ENCODE data around the gene CCL27.

CCL27 gene

DNA sequence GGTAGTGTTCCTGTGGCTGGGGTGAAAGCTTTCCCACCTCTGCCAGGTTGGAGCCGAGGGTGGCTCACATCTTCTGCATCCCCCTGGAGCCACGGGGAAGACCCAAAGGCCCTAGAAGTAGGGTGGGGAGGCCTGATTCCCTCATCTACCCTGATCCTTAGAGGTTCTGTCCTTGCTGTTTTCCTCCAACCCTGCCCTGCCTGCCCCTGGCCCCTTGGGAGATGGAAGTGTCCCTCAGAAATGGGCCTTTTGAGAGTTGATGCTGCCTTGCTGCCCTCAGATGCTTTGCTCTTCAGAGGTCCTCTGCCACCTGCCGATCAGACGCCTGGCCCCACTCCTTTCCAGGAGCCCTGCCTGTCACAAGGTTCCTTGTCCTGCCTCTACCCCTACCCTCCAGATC is 22.4 kb upstream of the CCL27 start:
- no peak for DNase-seq (ENCODE audit: low read depth in 1 of 2, low spot score in 1 of 2)

DNA sequence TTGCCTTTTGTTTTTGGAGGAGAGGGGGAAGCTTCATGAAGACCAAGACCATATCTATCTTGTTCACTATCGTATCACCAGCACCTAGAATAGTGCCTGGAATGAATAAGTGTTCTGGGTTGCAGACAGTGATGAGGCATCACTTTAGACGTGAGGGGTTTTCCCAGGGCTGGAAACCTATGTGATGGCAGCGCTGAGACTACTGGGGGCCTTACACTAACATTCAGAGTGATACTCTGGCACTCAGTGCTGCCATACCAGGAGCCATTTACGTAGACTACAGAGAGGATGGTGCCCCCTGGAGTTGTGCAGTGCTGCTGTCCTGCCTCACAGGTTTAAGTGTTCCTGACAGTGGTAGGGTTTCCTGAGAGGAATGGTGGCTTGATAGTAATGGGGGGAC is 21.7 kb upstream of the CCL27 start:
- DNase-seq (ENCODE audit: low read depth in 1 of 2, low spot score in 1 of 2): peak in 1 of 2 donors; percentile 6

DNA sequence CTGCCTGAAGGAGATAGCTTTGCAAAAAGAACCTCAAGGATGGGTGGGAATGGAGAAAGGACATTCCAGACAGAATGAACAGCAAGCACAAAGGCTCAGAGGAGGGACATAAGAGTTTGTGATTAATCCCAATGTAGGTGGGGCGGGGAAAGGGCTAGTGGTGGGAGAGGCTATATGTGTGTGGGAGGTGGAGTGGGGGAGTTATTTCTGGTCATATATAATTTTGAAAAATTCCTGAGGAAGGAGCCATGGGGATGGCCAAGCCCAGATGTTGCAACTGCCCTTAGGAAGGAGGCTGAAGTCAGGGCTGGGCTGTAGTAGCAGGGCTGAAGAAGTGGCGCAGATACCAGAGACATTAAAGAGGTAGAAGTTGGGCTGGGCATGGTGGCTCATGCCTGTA is 13.4 kb upstream of the CCL27 start:
- DNase-seq (ENCODE audit: low read depth in 1 of 2, low spot score in 1 of 2): no peak

DNA sequence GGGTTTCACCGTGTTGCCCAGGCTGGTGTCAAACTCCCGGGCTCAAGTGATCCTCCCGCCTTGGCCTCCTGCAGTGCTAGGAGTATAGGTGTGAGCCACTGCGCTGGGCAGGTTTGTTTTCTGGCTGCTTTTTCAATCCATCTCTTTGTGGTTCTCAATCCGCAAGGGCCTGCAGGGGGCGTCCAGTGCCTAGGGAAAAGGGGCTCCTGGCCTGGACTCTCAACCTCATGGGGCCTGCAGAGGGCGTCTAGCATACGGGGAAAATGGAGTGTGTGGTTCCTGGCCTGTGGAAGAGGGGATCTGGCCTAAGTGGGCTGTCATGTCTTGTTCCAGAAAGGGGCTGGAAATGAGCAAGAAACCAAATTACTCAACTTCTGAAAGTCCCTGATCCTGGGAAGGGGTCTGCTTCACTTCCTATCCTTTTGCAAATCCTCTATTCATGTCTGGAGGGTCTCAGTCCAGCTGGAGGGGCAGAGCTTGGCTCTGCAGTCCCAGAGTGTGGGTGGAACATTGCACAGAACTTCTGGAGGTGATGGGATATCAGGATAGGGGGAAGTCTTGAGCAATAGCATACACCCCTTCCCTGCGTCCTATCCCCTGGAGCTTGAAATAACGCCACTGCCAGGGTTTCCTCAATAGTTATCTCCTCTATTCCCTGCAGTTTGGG is 12.7 kb upstream of the CCL27 start:
- DNase-seq (ENCODE audit: low read depth in 1 of 2, low spot score in 1 of 2): peak in 1 of 2 donors; percentile 50

DNA sequence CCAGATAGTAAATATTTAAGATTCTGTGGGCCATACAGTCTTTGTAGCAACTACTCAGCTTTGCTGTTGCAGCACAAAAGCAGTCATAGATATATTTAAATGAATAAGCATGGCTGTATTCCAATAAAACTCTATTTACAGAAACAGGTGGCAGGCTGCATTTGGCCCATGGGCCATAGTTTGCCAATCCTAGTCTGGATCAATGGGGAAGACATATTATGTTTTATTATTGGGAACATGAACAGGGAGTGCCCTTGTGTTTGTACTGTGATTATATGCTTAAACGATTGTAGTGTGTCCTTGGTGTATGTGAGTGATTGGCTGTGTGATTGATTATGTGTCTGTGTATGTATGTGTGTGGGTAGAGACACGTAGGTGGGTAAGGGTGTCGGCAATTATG is 12.0 kb upstream of the CCL27 start:
- no peak for DNase-seq (ENCODE audit: low read depth in 1 of 2, low spot score in 1 of 2)

DNA sequence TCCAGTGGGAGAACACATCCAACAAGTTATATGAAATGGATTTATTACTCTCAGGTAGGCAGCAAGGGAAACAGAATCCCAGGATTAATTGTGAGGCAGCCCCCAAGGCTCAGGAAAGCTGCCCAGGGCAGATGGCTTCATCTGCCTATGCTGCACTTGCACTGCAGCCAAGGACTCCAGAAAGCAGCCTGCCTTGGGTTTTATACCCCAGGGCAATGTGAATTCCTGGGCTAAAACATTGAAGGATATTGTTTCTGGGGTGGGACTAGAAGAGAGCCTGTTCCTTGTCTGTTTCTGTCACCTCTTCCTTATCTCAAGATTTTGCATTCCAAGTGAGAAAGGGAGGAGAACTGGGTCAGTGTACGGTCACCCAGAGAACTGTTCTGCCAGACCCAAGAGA is 8.8 kb upstream of the CCL27 start:
- DNase-seq (ENCODE audit: low read depth in 1 of 2, low spot score in 1 of 2): no peak

DNA sequence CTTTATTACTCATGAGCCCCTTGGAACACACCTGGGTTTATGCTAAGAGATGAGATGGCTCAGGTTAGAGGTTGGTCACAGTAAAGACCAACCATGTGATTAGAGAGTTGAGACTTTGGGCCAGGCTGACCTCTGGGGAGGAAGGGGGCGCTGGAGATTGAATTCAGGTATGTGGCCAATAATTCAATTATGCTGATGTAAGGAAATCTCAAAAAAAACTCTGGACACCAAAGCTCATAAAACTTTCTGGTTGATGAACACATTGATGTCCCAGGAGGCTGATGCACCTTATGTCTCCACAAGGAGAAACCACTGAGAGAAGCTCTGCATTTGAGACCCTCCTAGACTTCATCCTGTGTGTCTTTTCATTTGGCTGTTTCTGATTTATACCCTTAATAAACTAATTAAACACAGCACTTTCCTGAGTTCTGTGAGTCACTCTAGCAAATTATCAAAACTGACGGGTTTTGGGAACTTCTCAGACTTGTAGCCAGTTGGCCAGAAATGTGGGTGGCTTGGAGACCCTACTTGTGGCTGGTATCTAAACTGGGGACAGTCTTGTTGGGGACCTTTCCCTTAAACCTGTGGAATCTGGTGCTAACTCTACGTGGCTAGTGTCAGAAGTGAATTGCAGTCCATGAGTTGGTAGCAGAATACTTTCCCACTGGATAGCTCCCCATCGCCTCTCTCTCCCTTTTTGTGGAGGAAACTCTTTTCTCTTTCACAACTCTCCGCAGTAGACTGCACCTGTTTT is 7.5 kb upstream of the CCL27 start:
- DNase-seq (ENCODE audit: low read depth in 1 of 2, low spot score in 1 of 2): no peak

DNA sequence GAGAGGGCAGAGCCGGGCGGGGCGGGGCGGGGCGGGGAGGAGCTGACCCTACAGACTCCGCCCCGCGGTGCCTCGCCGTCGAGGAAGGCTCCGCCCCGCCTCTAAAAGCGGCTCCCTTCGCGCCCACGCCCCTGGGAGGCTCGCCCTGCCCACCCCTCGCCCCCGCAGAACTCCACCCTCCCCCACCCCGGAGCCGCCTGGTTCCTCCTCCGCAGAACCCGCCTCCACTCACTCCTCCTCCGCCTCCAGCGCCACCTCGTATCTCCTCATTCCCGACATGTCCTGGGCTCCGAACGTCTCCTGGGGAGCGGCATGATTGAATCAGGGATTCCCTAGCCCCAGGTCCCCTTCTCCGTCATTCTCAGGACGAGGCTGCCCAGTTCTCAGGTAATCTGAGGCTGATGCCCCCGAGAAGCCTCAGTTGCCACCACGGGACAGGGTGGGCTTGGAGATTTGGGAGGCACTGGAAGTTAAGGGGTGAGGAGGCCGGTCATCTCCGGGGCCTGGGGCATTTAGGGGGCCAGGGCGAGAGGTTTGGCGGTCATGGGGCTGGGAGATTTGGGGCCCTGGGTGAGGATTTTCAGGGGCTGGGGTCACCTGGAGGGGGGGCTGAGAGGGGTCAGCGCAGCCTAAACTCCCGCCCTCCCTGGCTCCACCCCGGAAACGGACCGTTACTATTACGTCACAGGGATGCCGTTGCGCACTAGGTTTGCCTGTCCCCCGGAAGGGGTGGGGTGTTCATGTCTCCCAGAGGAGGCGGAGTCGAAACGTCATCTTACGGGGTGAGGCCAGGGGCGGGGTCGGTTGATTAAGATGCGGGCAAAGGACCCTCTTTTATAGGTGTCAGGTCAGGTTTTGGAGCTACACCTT is 3.2 kb upstream of the CCL27 start:
- peak; percentile 65 to 80 for DNase-seq (ENCODE audit: low read depth in 1 of 2, low spot score in 1 of 2)

DNA sequence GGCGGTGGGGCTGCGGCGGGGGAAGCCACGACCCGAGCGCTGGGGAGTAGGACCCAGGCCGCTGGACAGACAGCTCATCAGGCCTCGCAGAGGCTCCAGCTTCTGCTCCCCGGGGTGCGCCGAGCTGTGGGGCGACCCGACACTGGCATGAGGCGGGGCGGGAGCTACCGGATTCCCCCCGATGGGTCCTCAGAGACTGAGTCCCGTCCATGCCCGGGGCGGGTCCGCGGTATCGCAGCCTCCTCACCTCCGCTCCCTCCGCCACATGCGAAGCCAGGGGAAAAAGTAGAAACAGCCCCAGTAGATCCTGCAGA is 2.6 kb upstream of the CCL27 start:
- DNase-seq (ENCODE audit: low read depth in 1 of 2, low spot score in 1 of 2): no peak

DNA sequence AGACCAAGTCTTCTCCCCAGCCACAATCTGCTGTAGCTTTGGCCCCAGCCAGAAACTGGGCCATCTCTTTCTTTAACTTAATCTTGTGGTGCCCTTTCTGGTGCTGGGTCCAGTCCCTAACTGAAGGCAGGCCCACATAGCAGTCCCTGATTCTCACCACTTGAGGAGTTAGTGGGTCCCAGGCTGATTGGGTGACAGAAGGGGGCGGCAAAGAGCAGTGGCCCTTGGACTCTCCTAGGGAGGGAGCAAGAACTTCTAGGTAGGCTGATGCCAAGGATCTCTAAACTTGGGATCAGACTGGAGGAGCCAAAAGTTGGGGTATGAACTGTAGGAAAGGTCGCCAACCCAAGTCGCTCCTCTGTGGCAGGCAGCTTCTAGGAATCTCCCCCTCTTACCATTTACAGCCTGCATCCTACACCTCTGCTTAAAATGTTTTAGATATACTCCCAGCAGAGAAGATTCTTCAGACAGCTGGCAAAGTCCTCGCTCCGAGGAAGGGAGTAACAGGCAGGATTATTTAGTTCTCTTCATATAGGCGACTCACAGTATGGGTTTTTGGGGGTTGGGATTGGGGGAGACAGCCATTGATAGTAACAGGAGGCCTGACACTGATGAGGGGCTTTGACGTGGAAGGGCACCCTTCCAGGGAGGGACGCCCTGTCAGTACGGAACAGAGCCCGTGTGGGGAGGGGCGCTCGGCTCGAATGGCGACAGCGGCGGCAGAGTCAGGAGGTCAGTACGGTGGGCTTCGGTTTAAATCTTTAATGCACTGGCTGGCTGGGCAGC is 2.0 kb upstream of the CCL27 start:
- DNase-seq (ENCODE audit: low read depth in 1 of 2, low spot score in 1 of 2): peak; percentile 22 to 58

DNA sequence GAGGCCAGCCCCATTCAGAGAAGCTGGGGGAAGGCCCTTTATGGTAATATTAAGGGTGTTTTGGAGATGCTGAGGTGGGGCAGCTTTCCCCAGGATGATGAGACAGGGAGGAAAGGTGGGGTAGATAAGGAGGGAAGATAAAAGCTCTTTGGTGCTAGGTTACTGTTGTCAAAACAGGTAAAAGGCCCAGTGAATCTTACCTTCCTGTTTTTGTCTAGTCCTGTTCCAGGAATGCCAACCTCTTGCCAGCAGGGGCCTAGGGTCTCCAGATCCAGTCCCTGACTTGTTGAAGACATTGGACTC is 797 bp upstream of the CCL27 start:
- no peak for DNase-seq (ENCODE audit: low read depth in 1 of 2, low spot score in 1 of 2)

DNA sequence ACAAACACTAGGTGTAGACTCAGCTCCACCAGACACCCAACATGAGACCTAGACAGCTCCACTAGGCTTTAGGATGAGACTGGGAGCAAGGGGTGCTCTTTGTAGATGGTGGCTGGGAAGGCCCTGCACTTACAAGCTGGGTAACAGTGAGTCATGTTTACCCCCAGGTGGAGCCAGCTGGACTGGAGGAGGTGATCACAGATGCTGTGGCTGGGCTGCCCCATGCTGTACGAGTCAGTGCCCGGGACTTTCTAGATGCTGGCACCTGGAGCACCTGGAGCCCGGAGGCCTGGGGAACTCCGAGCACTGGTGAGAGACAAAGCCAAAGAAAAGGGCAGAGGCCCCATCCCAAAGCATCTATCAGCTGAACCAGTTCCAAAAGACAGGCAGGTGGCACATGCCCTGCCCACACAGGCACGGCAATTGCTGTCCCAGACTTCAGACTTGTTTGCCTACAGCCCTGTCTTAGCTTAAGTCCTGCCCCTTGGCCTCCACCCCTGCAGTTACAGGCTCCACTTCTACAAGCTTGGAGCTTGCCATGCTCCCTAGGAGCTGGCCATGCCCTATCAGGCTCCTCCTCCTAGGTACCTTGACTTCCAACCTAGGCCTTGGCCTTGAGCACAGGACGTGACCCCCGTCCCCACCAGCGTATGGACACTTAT is 2.7 kb downstream of the CCL27 start:
- DNase-seq (ENCODE audit: low read depth in 1 of 2, low spot score in 1 of 2): no peak

DNA sequence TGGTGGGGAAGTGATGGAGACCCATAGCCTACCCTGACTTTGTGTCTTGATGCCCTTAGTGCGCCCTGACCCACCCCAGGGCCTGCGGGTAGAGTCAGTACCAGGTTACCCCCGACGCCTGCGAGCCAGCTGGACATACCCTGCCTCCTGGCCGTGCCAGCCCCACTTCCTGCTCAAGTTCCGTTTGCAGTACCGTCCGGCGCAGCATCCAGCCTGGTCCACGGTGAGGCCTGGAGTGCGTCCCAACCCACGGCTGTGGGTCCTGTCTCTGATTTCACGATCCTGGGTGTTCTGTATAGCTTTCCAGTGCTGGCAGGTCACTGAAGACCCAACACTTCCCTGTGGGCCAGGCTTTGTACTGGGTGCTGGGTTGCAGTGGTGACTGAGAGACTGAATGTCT is 4.0 kb downstream of the CCL27 start:
- no peak for DNase-seq (ENCODE audit: low read depth in 1 of 2, low spot score in 1 of 2)

DNA sequence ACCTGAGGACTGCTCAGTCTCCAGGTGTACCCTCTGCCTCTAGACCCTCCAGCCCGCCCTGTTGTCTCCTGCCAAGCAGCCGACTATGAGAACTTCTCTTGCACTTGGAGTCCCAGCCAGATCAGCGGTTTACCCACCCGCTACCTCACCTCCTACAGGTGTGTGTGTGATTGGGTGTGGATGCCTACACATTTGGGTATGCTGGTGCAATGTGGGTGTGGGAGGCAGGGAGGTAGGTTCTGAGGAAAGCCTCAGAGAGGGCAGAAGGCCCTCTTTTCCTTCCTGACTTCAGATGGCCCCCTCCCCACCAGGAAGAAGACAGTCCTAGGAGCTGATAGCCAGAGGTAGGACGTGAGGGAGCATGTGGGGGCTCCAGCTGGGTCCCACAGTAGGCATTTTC is 5.5 kb downstream of the CCL27 start:
- DNase-seq (ENCODE audit: low read depth in 1 of 2, low spot score in 1 of 2): no peak

DNA sequence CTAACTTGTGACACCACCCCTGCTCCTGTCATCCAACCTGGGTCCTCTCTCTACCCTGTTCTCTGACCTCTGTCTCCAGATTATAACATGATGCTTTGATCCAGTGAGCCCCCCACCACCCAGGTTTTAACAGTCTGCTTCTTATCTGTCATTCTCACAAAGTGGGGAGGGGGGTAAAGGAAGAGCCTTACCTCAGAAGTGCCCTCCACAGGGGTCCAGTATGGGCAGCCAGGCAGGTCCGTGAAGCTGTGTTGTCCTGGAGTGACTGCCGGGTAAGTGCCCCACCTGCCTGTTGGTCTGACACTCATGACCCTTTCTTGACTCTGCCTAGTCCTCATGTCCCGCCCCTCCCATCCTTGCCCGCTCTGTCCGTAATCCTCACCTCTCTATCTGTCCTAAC is 7.1 kb downstream of the CCL27 start:
- DNase-seq (ENCODE audit: low read depth in 1 of 2, low spot score in 1 of 2): no peak

DNA sequence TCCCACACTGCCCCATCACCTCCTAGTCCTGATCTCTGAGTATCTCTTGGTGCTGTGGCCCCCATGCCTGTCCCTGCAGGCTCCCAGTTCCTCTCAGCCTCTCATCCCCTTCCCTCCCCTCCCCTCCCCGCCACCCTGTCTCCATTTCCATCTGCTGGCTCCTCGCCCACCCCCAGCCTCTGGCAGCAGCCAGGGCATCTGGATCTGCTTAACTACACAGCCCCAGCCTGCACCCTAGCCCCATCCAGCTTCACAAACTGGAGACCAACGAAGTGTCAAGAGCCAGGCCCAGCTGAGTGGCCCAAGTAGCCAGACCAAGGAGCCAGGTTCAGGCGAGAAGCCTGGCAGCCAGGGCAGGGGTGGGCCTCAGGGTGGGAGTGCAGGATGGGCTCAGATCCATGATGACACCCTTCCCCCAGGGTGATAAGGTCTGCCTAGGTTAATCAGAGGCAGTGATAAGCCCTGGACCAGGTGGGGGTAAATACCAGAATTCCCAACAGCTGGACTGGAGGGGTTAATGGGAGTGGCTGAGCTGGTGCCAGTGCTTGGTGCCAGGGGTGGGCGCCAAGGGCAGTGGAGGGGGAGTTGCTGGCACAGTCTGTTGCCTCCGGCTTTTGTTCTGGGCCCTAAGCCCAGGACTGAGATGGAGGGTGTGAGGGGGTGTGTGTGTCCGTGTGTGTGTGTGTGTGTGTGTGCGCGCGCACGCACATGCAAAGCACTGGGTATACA is 8.0 kb downstream of the CCL27 start:
- no peak for DNase-seq (ENCODE audit: low read depth in 1 of 2, low spot score in 1 of 2)

DNA sequence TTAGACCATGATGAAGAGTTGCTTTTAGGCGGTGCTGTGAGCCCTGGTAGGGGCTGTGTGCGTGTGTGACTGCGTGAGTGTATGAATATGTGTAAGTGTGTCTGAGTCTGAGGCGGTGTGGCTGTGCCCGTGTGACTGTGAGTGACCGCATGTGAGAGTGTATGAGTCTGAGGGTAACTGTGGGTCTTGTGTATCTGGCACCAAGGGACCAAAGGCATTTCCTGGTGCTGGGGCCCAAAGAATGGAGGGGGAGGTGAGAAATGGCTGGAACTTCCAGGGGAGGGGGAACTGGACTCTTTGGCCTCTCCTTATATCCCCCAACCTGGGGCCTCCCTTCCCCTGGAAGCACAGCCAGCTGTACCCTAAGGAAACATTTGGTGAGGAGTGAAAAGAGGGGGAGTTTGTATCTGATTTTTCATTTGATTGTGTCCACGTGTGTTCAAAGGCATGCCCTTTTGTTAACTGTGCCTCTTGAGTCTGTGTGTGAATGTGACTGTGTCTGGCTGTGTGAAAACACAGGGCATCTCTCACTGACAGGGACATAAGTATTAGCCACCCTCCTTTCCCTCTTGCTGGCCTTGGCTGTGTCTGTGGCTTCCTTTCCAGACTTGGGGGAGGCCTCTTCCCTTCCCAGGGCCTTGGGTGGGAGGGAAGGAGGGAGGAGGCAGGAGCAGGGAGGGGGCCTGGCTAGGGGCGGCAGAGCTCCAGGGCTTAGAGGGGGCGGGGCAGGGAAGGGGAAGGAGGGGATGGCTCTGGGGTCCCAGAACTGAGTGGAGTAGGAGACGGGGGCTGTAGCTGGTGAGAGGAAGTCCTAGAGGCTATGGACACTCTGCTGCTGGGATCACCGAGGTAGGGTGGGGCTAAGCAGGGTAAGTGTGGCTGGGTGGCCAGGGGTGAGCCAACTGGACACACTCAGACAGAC is 9.0 kb downstream of the CCL27 start:
- no peak for DNase-seq (ENCODE audit: low read depth in 1 of 2, low spot score in 1 of 2)

DNA sequence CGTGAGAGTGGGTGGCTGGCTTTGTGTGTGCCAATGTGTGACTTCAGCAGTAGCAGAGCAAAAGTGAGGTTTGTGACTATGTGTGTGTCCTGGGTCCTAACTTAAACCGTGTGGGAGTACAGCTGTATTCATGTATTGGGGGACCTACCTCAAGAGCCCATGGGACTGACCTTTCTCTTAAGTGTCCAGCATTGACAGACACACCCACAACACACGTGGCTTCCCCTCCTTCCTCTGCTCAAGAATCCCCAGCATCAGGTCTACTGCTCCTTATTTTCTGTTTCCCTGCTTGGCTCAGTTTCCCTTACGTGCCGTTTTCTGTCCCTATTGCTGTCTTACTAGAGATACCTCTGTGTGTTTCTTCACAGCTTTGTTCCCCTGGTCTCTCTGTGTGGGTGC is 9.9 kb downstream of the CCL27 start:
- no peak for DNase-seq (ENCODE audit: low read depth in 1 of 2, low spot score in 1 of 2)

DNA sequence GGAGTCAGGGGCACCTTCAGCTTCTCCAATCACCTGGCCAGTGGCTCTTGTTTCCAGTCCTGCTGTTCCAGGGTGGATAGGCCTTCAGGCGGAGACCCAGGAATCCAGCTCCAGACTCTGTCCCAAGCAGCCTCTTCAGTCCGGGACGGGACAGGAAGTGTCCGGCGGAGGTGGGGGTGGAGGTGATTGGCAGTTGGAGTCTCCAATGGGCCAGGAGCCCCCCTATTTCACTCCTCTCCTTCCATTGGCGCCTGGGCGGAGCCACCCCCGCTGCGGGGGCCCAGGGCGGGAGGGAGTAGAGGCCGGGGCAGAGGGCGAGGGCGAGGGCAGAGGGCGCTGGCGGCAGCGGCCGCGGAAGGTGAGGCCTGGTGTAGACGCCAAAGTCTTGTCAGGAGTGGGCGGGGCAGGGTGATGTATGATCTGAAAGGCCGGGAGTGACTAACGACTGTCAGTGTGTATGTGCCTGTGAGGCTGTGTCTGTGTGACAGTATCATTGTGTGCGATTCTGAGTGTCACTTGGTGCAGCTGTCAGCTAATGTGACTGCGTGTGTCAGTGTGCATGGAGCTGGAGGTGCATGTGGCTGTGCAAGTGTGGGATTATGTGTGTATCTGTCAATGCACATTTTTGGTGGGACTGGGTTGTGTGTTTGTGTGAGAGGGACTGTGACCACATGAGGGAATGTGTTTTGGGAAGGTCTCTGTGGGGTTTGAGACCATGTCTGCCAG is 10.4 kb downstream of the CCL27 start, which contains the start of gene IL11RA:
IL11RA (plus strand) TSS at position 310 of the 726 bp plus-strand sequence. CDS start 3,033 bp downstream, outside the sequence.
- DNase-seq (ENCODE audit: low read depth in 1 of 2, low spot score in 1 of 2): peak in 1 of 2 donors; percentile 37
